ENCODE data around the gene LARGE2.

The LARGE2 gene

DNA sequence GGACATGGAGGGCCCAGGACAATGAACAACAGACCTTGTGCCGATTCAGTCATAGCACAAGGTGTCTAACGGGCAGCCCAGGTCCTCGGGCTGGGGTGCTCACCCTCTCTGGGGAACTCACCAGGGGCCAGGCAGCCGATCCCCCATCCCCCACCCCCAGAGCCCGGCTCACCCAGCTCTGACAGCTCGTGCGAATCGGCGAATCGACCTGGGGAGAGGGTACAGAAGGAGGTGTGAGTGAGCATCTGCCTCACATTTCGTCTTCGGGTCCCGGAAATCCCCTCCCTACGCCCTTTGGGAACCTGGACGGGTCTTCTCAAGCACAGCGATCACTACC, 5.2 kb upstream of the LARGE2 start:
- DNase-seq (ENCODE audit: low read depth): no peak

GRCh38 chr11:45917623-45918330, 4.7 kb upstream of the LARGE2 start, which contains the start of gene PEX16:
Gene PEX16 (minus strand): TSS chr11:45917877. CDS start chr11:45917811, 66 bp downstream.
- DNase-seq (ENCODE audit: low read depth): peak; percentile 87

- peak; percentile 41 for DNase-seq (ENCODE audit: low read depth)
Observed at GRCh38 chr11:45918331-45918941, 4.0 kb upstream of the LARGE2 start.

- no peak for DNase-seq (ENCODE audit: low read depth)
Observed at GRCh38 chr11:45918962-45919675, 3.3 kb upstream of the LARGE2 start.

DNA sequence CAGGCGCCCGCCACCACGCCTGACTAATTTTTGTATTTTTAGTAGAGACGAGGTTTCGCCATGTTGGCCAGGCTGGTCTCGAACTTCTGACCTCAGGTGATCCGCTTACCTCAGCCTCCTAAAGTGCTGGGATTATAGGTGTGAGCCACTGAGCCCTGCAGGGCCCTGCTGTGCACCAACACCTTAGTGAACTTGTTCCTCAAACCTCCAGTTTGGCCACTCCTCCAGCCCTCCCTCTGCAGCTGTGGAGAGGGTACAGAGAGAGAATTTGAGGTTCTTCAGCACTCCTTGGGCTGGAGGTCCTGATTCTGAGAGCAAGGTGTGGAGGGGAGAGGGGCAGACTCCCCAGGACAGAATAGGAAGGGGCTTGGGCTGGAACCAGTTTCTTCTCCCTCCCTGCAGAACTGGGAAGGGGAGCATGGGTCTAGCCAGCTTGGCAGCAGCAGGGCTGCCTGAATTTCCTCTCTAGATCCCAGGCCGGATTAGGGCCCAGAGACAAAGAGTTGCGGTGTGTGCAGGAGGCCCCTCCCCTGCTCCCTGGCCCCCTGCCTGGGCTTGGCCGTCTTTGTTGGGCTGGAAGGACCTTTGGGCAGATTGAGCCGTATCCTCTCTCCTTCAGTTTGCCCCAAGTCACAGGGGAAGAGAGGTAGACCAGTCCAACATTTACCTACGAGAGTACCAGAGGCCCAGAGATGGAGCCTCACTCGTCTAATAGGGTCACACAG, 2.5 kb upstream of the LARGE2 start:
- no peak for DNase-seq (ENCODE audit: low read depth)

- DNase-seq (ENCODE audit: low read depth): no peak
Observed at GRCh38 chr11:45920531-45921477, 1.7 kb upstream of the LARGE2 start.

GRCh38 chr11:45921561-45922424, 663 bp upstream of the LARGE2 start:
- DNase-seq (ENCODE audit: low read depth): no peak

DNA sequence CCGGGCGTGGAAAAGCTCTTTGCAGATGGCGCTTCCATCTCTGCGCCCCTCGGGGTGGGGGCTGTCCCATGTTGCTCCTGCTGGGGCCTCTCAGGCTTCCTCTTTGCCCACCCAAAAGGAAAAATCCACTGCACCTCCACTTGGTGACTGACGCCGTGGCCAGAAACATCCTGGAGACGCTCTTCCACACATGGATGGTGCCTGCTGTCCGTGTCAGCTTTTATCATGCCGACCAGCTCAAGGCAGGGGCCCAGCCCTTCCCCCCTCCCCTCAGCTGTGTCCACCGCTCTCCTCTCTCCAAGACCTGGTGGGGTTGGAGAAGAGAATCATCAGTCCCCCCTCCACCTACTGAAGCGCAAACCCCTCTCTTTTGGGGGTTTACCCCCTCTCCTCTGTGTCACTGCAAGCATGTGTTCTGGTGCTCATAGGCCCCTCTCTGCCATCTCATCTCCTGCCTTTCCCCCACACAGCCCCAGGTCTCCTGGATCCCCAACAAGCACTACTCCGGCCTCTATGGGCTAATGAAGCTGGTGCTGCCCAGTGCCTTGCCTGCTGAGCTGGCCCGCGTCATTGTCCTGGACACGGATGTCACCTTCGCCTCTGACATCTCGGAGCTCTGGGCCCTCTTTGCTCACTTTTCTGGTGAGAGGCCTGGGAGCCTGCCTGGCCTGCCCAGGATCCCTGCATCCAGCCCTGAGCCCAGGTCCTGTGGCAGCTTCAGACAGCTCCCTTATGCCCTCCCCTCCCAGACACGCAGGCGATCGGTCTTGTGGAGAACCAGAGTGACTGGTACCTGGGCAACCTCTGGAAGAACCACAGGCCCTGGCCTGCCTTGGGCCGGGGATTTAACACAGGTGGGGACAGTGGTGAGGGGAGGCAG, 1.8 kb downstream of the LARGE2 start:
- no peak for DNase-seq (ENCODE audit: low read depth)

- DNase-seq (ENCODE audit: low read depth): no peak
Observed at GRCh38 chr11:45924927-45925326, 2.5 kb downstream of the LARGE2 start.

GRCh38 chr11:45925550-45925949, 3.1 kb downstream of the LARGE2 start:
- no peak for DNase-seq (ENCODE audit: low read depth)

DNA sequence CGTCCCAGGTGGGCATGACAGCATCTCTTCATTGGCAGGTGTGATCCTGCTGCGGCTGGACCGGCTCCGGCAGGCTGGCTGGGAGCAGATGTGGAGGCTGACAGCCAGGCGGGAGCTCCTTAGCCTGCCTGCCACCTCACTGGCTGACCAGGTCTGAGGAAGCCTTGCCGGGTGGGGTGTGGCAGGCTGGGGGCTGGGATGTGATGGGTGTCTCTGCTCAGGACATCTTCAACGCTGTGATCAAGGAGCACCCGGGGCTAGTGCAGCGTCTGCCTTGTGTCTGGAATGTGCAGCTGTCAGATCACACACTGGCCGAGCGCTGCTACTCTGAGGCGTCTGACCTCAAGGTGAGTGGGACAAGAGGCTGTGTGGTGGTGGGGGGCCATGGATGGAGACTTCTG, 3.5 kb downstream of the LARGE2 start:
- no peak for DNase-seq (ENCODE audit: low read depth)

DNA sequence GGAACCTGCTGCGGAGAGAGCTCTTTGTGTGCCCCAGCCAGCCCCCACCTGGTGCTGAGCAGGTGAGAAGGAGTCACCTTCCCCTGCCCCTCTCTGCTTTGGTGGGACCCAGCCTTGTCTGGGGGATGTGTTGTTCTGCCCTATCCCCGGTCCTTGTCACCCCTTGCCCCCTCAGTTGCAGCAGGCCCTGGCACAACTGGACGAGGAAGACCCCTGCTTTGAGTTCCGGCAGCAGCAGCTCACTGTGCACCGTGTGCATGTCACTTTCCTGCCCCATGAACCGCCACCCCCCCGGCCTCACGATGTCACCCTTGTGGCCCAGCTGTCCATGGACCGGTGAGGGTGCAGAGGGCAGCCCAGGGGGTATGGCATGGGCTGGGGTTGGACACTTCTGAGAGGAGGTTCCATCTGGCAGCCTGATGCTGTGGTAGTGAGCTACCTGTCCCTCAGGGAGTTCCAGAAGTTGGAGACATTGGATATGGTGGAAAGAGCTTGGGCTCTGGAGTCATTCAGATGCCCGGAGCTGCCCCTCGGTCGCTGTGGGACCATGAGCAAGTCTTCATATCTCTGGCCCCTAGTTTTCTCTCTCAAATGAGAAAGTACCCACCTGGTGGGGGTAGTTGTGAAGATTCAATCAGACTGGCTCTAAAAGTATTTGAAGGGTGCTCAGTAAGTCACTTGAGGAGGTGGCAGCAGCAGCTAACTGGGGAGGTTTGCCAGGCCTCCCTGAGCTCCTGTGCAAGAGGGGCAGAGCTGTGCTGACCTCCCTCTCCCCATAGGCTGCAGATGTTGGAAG, 4.3 kb downstream of the LARGE2 start:
- no peak for DNase-seq (ENCODE audit: low read depth)

DNA sequence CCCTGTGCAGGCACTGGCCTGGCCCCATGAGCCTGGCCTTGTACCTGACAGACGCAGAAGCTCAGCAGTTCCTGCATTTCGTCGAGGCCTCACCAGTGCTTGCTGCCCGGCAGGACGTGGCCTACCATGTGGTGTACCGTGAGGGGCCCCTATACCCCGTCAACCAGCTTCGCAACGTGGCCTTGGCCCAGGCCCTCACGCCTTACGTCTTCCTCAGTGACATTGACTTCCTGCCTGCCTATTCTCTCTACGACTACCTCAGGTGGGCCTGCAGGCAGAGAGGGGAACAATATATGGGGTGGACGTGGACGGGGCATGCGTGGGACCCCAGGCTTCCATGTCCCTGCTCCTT, 4.9 kb downstream of the LARGE2 start:
- no peak for DNase-seq (ENCODE audit: low read depth)

GRCh38 chr11:45927684-45928413, 5.4 kb downstream of the LARGE2 start:
- no peak for DNase-seq (ENCODE audit: low read depth)

DNA sequence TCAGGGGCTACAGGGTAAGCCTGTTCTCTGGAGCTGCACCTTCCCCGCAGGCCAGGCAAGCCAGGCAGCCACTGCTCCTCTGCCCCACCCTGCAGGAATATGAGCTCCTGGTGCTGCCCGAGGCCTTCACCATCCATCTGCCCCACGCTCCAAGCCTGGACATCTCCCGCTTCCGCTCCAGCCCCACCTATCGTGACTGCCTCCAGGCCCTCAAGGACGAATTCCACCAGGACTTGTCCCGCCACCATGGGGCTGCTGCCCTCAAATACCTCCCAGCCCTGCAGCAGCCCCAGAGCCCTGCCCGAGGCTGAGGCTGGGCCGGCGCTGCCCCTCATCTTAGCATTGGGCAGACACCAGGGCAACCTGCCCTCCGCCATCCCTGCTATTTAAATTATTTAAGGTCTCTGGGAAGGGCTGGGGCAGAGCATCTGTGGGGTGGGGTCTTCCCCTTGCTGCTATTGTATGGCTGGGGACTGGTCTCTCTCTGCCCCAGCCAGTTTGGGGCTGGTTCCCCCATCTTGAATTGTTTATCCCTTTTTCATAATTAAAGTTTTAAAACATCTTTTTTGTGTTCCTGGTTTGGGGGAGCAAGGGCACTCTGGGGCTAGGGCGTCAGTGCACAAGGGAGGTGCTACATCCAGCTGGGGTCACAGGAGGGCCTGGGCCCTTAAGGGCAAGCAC, 6.2 kb downstream of the LARGE2 start:
- DNase-seq (ENCODE audit: low read depth): no peak

DNA sequence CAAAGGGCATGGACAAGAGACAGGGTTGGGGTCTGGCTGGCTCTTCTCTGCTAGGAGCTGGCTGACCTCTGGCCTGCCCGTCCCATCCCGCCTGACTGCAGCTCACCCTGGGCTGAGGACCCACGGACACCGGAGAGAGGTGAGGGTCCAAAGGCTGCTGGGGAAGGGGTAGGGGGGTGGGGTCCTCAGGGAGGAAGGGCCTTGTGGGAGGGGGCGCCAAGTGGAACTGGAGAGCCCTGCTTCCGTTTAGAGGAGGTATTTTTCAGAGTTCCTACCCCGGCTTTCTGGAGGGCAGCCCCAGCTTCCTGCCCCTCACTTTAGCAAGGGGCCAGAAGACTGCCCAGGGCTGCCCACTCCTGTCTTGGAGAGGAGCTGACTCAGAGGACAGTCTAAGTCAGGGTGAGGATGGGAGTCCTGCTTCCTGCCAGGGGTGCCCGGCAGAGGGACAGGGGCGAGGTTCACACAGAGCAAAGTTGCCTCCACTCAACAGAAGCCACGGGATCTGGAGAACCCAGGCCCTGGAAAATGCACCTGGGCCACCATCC, 7.1 kb downstream of the LARGE2 start:
- DNase-seq (ENCODE audit: low read depth): no peak

Data from activated gamma-delta T cell treated with anti-CD3 and anti-CD28 coated beads, Interleukin-2, amount 50 U/mL, for 16 hours (primary cell).